Stomach (tissue), 4 donors: ENCODE results near the gene AP1G1.

ENCODE experiments used
- CTCF ChIP-seq, 7 experiments: fragments of 450-650 bp in 4 of 7; fragments of 200-600 bp in 3 of 7; sonication (generic) in 3 of 7; IDR thresholded peaks; one replicate each; pipeline ENCODE4 v1.5.1; 2016 to 2019; ENCODE audit warnings: antibody characterized with exemption in 7 of 7, control low read depth in 2 of 7, mild to moderate bottlenecking in 1 of 7
- POLR2A ChIP-seq, 4 donors: fragments of 450-650 bp; IDR thresholded peaks; one replicate each; pipeline ENCODE4 v1.6.1; 2016; ENCODE audit warnings: antibody characterized with exemption in 4 of 4, control low read depth in 2 of 4, mild to moderate bottlenecking in 1 of 4, moderate library complexity in 1 of 4

- TF ChIP-seq CTCF (IDR thresholded peaks at IDR 0.05) (no peak), POLR2A (IDR thresholded peaks at IDR 0.05) (no peak)
These were observed 127.3 kb downstream of the AP1G1 start for GRCh38 chr16:71681360-71681759.
